HCT116 (cell line): ENCODE measurements around the gene AUTS2. TPM values are rescaled to one million over a fixed set of nuclear protein-coding genes. Genes with fewer than 3 reads are reported as not detected.

ENCODE experiments used
- ATAC-seq: fragments of 200-7000 bp; cut with Tn5 transposase; 2 replicates; pipeline ENCODE4 v1.9.1; 2020; ENCODE audit warnings: mild to moderate bottlenecking, moderate library complexity
- BruUV-seq: library from RNA; stranded (reverse); fragments of 400-500 nt; replicated peaks from 2 replicates; lab custom pipeline; 2021; lab: Mats Ljungman, UMichigan
- CTCF ChIA-PET: fragments of 300-600 bp; sonication (Branson Sonifier 250); formaldehyde crosslinking; loops from one replicate; lab custom pipeline; 2021; ENCODE audit warnings: antibody characterized with exemption; lab: Charles Lee
- POLR2A ChIA-PET: fragments of 300-600, 350-600 bp; sonication (Branson Sonifier 250); formaldehyde crosslinking; loops from one replicate; lab custom pipeline; 2021; ENCODE audit warnings: antibody characterized with exemption; lab: Charles Lee
- RAD21 ChIA-PET, 2 experiments: fragments of 300-600 bp; sonication (Branson Sonifier 250); formaldehyde crosslinking; loops; one replicate each; lab custom pipeline; 2023; ENCODE audit warnings: low total read pairs in 2 of 2; ENCODE audit not compliant: uncharacterized antibody in 2 of 2, unreplicated experiment in 2 of 2, low non-redundant PET in 1 of 2; lab: Charles Lee
- DNase-seq: peaks from one replicate; pipeline ENCODE4 v3.0.0-alpha.2; 2010; ENCODE audit warnings: low read depth, low spot score
- H2AFZ ChIP-seq: fragments of 200-600 bp; shearing (Covaris generic), sonication (generic); 2 replicates; pipeline ENCODE4 v1.6.1; 2017; ENCODE audit warnings: low read depth, mixed run types, mixed read lengths, antibody characterized with exemption, low read length; ENCODE audit not compliant: poor library complexity, severe bottlenecking
- H3K27ac ChIP-seq: 2 replicates; pipeline ENCODE4 v1.5.1; 2012; ENCODE audit warnings: low read depth, low read length
- H3K27me3 ChIP-seq: fragments of 200-600 bp; sonication (generic); 2 replicates; pipeline ENCODE4 v1.6.1; 2016; ENCODE audit warnings: mixed run types, low read length, mixed read lengths; ENCODE audit not compliant: insufficient read depth
- H3K36me3 ChIP-seq, 2 experiments: fragments of 200-500 bp in 1 of 2; fragments of 200-600 bp in 1 of 2; sonication (Bioruptor generic) in 1 of 2; sonication (generic) in 1 of 2; 2 replicates each; pipeline versions ENCODE4 v1.5.1 to v1.6.1; 2014 to 2016; ENCODE audit warnings: low read length in 2 of 2, inconsistent platforms in 1 of 2, mixed read lengths in 1 of 2, mixed run types in 1 of 2; ENCODE audit not compliant: insufficient read depth in 2 of 2, control insufficient read depth in 1 of 2
- H3K4me1 ChIP-seq, 2 experiments: fragments of 200-600 bp in 1 of 2; sonication (generic) in 1 of 2; 2 replicates each; pipeline versions ENCODE4 v1.5.1 to v1.6.1; 2012 to 2017; ENCODE audit warnings: low read length in 2 of 2, inconsistent platforms in 1 of 2, mild to moderate bottlenecking in 1 of 2, mixed read lengths in 1 of 2, mixed run types in 1 of 2, moderate library complexity in 1 of 2; ENCODE audit not compliant: insufficient read depth in 2 of 2, control insufficient read depth in 1 of 2
- H3K4me2 ChIP-seq: fragments of 200-600 bp; sonication (generic); 2 replicates; pipeline ENCODE4 v1.6.1; 2017; ENCODE audit warnings: mixed run types, low read length, mixed read lengths
- H3K4me3 ChIP-seq, 2 experiments: fragments of 200-600 bp in 1 of 2; sonication (generic) in 1 of 2; replicated peaks in 1 of 2; 2 replicates each; pipeline ENCODE4 v1.5.1; 2011 to 2016; ENCODE audit warnings: low read length in 2 of 2, control low read depth in 1 of 2, low read depth in 1 of 2, mild to moderate bottlenecking in 1 of 2, mixed read lengths in 1 of 2, mixed run types in 1 of 2
- H3K79me2 ChIP-seq: fragments of 200-600 bp; sonication (generic); 2 replicates; pipeline ENCODE4 v1.6.1; 2017; ENCODE audit warnings: mild to moderate bottlenecking, mixed run types, low read length, moderate library complexity, mixed read lengths; ENCODE audit not compliant: insufficient read depth
- H3K9ac ChIP-seq: fragments of 200-600 bp; sonication (generic); 2 replicates; pipeline ENCODE4 v1.6.1; 2016; ENCODE audit warnings: low read length, mixed read lengths
- H3K9me2 ChIP-seq: fragments of 200-600 bp; sonication (generic), shearing (Covaris generic); 2 replicates; pipeline ENCODE4 v1.6.1; 2017; ENCODE audit warnings: mixed run types, mild to moderate bottlenecking, moderate library complexity; ENCODE audit not compliant: insufficient read depth
- H3K9me3 ChIP-seq, 2 experiments: fragments of 200-500 bp in 1 of 2; fragments of 200-600 bp in 1 of 2; sonication (Bioruptor generic) in 1 of 2; sonication (generic) in 1 of 2; 2 replicates each; pipeline ENCODE4 v1.6.1; 2014 to 2017; ENCODE audit warnings: low read length in 2 of 2, mixed read lengths in 2 of 2, inconsistent platforms in 1 of 2, low read depth in 1 of 2, mild to moderate bottlenecking in 1 of 2, mixed run types in 1 of 2, moderate library complexity in 1 of 2; ENCODE audit not compliant: control insufficient read depth in 1 of 2, insufficient read depth in 1 of 2
- H4K20me1 ChIP-seq: fragments of 200-600 bp; sonication (generic), shearing (Covaris generic); 2 replicates; pipeline ENCODE4 v1.6.1; 2017; ENCODE audit warnings: mixed run types, mild to moderate bottlenecking, moderate library complexity; ENCODE audit not compliant: insufficient read depth
- CEBPB ChIP-seq: IDR thresholded peaks from 2 replicates; pipeline ENCODE4 v1.6.1; 2012; ENCODE audit warnings: low read depth
- EZH2 ChIP-seq: fragments of 200-600 bp; sonication (generic); IDR thresholded peaks from 2 replicates; pipeline ENCODE4 v1.6.1; 2017; ENCODE audit warnings: antibody characterized with exemption, mixed run types
- EZH2phosphoT487 ChIP-seq: fragments of 200-600 bp; IDR thresholded peaks from 2 replicates; pipeline ENCODE4 v1.6.1; 2018; ENCODE audit warnings: antibody characterized with exemption, borderline replicate concordance
- FOSL1 ChIP-seq: IDR thresholded peaks from 2 replicates; pipeline ENCODE4 v1.6.1; 2012; ENCODE audit warnings: low read depth
- JUND ChIP-seq: IDR thresholded peaks from 2 replicates; pipeline ENCODE4 v1.6.1; 2012
- POLR2A ChIP-seq: IDR thresholded peaks from 2 replicates; pipeline ENCODE4 v1.7.0; 2011; ENCODE audit warnings: borderline replicate concordance; ENCODE audit not compliant: insufficient read depth, insufficient read length; ENCODE audit errors: extremely low read depth
- POLR2AphosphoS5 ChIP-seq: IDR thresholded peaks from 2 replicates; pipeline ENCODE4 v1.6.1; 2011; ENCODE audit warnings: mild to moderate bottlenecking, low read depth, low read length, moderate library complexity
- SIN3A ChIP-seq: IDR thresholded peaks from 2 replicates; pipeline ENCODE4 v1.6.1; 2012; ENCODE audit warnings: low read depth
- SP1 ChIP-seq: IDR thresholded peaks from 2 replicates; pipeline ENCODE4 v1.6.1; 2012; ENCODE audit warnings: low read depth
- SRF ChIP-seq: IDR thresholded peaks from 2 replicates; pipeline ENCODE4 v1.6.1; 2012; ENCODE audit warnings: low read depth
- TCF7L2 ChIP-seq: IDR thresholded peaks from 2 replicates; pipeline ENCODE4 v1.7.0; 2011; ENCODE audit warnings: borderline replicate concordance, inconsistent platforms; ENCODE audit not compliant: insufficient read depth, insufficient read length; ENCODE audit errors: extremely low read depth
- YY1 ChIP-seq: IDR thresholded peaks from 2 replicates; pipeline ENCODE4 v1.6.1; 2011; ENCODE audit warnings: low read length, low read depth, moderate library complexity, mild to moderate bottlenecking; ENCODE audit not compliant: insufficient replicate concordance; ENCODE audit errors: extremely low read depth
- ZFX ChIP-seq: fragments of 450-650 bp; IDR thresholded peaks from 2 replicates; pipeline ENCODE4 v1.6.1; 2017
- ZNF274 ChIP-seq: fragments of 200-500 bp; sonication (Bioruptor generic); IDR thresholded peaks from 2 replicates; pipeline ENCODE4 v1.6.1; 2014; ENCODE audit warnings: mild to moderate bottlenecking, low read depth, low read length, inconsistent platforms
- intact Hi-C: fragments of 100-400 bp; cut with micrococcal nuclease; formaldehyde crosslinking; loops from 2 replicates; pipeline ENCODE4 v1.10.0; 2022
- total RNA-seq: library from RNA; stranded (reverse); gene quantifications from one replicate; pipeline ENCODE4 v1.2.1, GENCODE V29; 2021; ENCODE audit not compliant: unreplicated experiment
- TF ChIP-seq, protein P1 (sequence below): IDR thresholded peaks from 2 replicates; pipeline ENCODE4 v1.6.1; 2011; ENCODE audit warnings: mild to moderate bottlenecking, low read length, moderate library complexity; ENCODE audit not compliant: insufficient replicate concordance; ENCODE audit errors: extremely low read depth
- TF ChIP-seq, protein P2 (sequence below), 3 experiments: fragments of 200-600 bp in 1 of 3; sonication (generic) in 1 of 3; IDR thresholded peaks in 2 of 3; conservative IDR thresholded peaks in 1 of 3; 2 replicates each; pipeline ENCODE4 v1.5.1; 2012 to 2017; ENCODE audit warnings: low read depth in 2 of 3, low read length in 2 of 3, antibody characterized with exemption in 1 of 3, borderline replicate concordance in 1 of 3, control low read depth in 1 of 3, mild to moderate bottlenecking in 1 of 3, mixed read lengths in 1 of 3, mixed run types in 1 of 3, moderate library complexity in 1 of 3; ENCODE audit not compliant: insufficient read depth in 1 of 3
- TF ChIP-seq, protein P3 (sequence below): IDR thresholded peaks from 2 replicates; pipeline ENCODE4 v1.6.1; 2012
- TF ChIP-seq, protein P4 (sequence below): IDR thresholded peaks from 2 replicates; pipeline ENCODE4 v1.6.1; 2012; ENCODE audit warnings: low read depth
- TF ChIP-seq, protein P5 (sequence below): IDR thresholded peaks from 2 replicates; pipeline ENCODE4 v1.6.1; 2012

AUTS2 gene
- total RNA-seq, 1 experiment from 2014 or later, result 0.93 TPM

DNA sequence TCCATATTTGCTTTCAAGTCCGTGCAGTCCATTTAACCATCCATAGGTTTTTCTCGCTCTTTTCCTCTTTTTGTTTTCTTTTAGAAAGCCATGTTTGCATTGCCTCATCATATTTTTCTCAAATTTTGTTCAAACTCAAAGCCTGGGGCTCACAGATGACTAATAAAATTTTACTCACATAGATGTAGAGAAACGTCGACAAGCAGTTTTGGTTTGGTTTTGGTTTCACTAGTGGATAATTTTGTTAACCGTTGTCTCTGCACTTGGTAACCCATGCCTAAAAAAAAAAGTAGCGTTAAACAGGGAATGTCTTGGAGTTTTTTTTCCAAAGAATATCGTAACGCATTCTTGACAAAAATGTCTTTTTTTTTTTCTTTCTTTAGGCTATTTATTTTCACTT is 1189.5 kb downstream of the AUTS2 start:
- H3K9ac ChIP-seq, result no peak overlapping the region
- H3K27ac ChIP-seq, result no peak overlapping the region
- H3K4me3 ChIP-seq, result no peak overlapping the region
- no peak for ATAC-seq
- POLR2A ChIA-PET, result no interaction called here
- no peak overlapping the region for H2AFZ ChIP-seq
- H3K4me1 ChIP-seq, result no peaks in the 10 kb centered on the region
- H3K27me3 ChIP-seq, result no peaks in the 10 kb centered on the region
- H3K9me2 ChIP-seq, result no peaks in the 10 kb centered on the region
- intact Hi-C loops, result no loop called here
- CTCF ChIA-PET, result no interaction called here
- no peaks in the 10 kb centered on the region for H3K36me3 ChIP-seq
- H3K4me2 ChIP-seq, result no peak overlapping the region
- RAD21 ChIA-PET, result no interaction called here
- peaks cover 0 to 28% of the 10 kb centered on the region in 2 experiments; a peak in 2 of 4 replicates for H3K9me3 ChIP-seq
- H3K79me2 ChIP-seq, result no peaks in the 10 kb centered on the region
- BruUV-seq, result no TSS peak
- DNase-seq, result no peak
- TF ChIP-seq FOSL1 (no peak), EZH2phosphoT487 (no peak), POLR2AphosphoS5 (no peak), ZNF274 (no peak), EZH2 (no peak), SIN3A (no peak), POLR2A (no peak), JUND (no peak), TCF7L2 (no peak), SRF (no peak), YY1 (no peak), ZFX (no peak), SP1 (no peak), CEBPB (no peak)
- TF ChIP-seq, protein P1, sequence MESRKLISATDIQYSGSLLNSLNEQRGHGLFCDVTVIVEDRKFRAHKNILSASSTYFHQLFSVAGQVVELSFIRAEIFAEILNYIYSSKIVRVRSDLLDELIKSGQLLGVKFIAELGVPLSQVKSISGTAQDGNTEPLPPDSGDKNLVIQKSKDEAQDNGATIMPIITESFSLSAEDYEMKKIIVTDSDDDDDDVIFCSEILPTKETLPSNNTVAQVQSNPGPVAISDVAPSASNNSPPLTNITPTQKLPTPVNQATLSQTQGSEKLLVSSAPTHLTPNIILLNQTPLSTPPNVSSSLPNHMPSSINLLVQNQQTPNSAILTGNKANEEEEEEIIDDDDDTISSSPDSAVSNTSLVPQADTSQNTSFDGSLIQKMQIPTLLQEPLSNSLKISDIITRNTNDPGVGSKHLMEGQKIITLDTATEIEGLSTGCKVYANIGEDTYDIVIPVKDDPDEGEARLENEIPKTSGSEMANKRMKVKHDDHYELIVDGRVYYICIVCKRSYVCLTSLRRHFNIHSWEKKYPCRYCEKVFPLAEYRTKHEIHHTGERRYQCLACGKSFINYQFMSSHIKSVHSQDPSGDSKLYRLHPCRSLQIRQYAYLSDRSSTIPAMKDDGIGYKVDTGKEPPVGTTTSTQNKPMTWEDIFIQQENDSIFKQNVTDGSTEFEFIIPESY, result no peak
- TF ChIP-seq, protein P2, sequence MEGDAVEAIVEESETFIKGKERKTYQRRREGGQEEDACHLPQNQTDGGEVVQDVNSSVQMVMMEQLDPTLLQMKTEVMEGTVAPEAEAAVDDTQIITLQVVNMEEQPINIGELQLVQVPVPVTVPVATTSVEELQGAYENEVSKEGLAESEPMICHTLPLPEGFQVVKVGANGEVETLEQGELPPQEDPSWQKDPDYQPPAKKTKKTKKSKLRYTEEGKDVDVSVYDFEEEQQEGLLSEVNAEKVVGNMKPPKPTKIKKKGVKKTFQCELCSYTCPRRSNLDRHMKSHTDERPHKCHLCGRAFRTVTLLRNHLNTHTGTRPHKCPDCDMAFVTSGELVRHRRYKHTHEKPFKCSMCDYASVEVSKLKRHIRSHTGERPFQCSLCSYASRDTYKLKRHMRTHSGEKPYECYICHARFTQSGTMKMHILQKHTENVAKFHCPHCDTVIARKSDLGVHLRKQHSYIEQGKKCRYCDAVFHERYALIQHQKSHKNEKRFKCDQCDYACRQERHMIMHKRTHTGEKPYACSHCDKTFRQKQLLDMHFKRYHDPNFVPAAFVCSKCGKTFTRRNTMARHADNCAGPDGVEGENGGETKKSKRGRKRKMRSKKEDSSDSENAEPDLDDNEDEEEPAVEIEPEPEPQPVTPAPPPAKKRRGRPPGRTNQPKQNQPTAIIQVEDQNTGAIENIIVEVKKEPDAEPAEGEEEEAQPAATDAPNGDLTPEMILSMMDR (IDR thresholded peaks at IDR 0.05 in 2 of 3, conservative IDR thresholded peaks at IDR 0.05 in 1 of 3; ENCODE audit: borderline replicate concordance in 1 of 3, insufficient read depth in 1 of 3, low read depth in 2 of 3, low read length in 2 of 3), result no peak
- TF ChIP-seq, protein P3, sequence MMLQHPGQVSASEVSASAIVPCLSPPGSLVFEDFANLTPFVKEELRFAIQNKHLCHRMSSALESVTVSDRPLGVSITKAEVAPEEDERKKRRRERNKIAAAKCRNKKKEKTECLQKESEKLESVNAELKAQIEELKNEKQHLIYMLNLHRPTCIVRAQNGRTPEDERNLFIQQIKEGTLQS, result no peak
- TF ChIP-seq, protein P4, sequence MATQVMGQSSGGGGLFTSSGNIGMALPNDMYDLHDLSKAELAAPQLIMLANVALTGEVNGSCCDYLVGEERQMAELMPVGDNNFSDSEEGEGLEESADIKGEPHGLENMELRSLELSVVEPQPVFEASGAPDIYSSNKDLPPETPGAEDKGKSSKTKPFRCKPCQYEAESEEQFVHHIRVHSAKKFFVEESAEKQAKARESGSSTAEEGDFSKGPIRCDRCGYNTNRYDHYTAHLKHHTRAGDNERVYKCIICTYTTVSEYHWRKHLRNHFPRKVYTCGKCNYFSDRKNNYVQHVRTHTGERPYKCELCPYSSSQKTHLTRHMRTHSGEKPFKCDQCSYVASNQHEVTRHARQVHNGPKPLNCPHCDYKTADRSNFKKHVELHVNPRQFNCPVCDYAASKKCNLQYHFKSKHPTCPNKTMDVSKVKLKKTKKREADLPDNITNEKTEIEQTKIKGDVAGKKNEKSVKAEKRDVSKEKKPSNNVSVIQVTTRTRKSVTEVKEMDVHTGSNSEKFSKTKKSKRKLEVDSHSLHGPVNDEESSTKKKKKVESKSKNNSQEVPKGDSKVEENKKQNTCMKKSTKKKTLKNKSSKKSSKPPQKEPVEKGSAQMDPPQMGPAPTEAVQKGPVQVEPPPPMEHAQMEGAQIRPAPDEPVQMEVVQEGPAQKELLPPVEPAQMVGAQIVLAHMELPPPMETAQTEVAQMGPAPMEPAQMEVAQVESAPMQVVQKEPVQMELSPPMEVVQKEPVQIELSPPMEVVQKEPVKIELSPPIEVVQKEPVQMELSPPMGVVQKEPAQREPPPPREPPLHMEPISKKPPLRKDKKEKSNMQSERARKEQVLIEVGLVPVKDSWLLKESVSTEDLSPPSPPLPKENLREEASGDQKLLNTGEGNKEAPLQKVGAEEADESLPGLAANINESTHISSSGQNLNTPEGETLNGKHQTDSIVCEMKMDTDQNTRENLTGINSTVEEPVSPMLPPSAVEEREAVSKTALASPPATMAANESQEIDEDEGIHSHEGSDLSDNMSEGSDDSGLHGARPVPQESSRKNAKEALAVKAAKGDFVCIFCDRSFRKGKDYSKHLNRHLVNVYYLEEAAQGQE, result no peak
- TF ChIP-seq, protein P5, sequence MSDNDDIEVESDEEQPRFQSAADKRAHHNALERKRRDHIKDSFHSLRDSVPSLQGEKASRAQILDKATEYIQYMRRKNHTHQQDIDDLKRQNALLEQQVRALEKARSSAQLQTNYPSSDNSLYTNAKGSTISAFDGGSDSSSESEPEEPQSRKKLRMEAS, result no peak
- H4K20me1 ChIP-seq, result no peaks in the 10 kb centered on the region
